Panc1 (cell line): ENCODE data around the gene PRKACG. TPM values are rescaled to one million over a fixed set of nuclear protein-coding genes. Genes with fewer than 3 reads are reported as not detected.

ENCODE experiments used
- ATAC-seq: fragments of 200-7000 bp; cut with Tn5 transposase; 2 replicates; pipeline ENCODE4 v1.9.1; 2020; ENCODE audit warnings: mild to moderate bottlenecking, moderate library complexity
- BruUV-seq: library from RNA; stranded (reverse); fragments of 400-500 nt; replicated peaks from 2 replicates; lab custom pipeline; 2021; lab: Mats Ljungman, UMichigan
- CTCF ChIA-PET: fragments of 300-600 bp; sonication (Branson Sonifier 250); formaldehyde crosslinking; loops from one replicate; lab custom pipeline; 2022; ENCODE audit warnings: antibody characterized with exemption; lab: Charles Lee
- POLR2A ChIA-PET: fragments of 300-600 bp; sonication (Branson Sonifier 250); formaldehyde crosslinking; loops from one replicate; lab custom pipeline; 2022; ENCODE audit warnings: antibody characterized with exemption; lab: Charles Lee
- DNase-seq: peaks from one replicate; pipeline ENCODE4 v3.0.0-alpha.2; 2010; ENCODE audit warnings: low read depth, low spot score
- H3K27ac ChIP-seq: 2 replicates; pipeline ENCODE4 v1.5.1; 2011; ENCODE audit warnings: mild to moderate bottlenecking, low read length, inconsistent platforms
- H3K27me3 ChIP-seq: fragments of 200-500 bp; sonication (Bioruptor generic); 2 replicates; pipeline ENCODE4 v1.6.0; 2014; ENCODE audit warnings: low read length, inconsistent platforms; ENCODE audit not compliant: control insufficient read depth, insufficient read depth
- H3K36me3 ChIP-seq: fragments of 200-500 bp; sonication (Bioruptor generic); 2 replicates; pipeline ENCODE4 v1.5.1; 2014; ENCODE audit warnings: inconsistent platforms, mild to moderate bottlenecking, low read length, moderate library complexity; ENCODE audit not compliant: control insufficient read depth, insufficient read depth
- H3K4me1 ChIP-seq: 2 replicates; pipeline ENCODE4 v1.5.1; 2011; ENCODE audit warnings: inconsistent platforms, mild to moderate bottlenecking, low read length, moderate library complexity; ENCODE audit not compliant: control insufficient read depth, insufficient read depth
- H3K4me3 ChIP-seq, 2 experiments: 2 replicates each; pipeline ENCODE4 v1.5.1; 2011 to 2012; ENCODE audit warnings: low read depth in 2 of 2, low read length in 2 of 2, mild to moderate bottlenecking in 2 of 2, inconsistent platforms in 1 of 2, moderate library complexity in 1 of 2
- H3K9me3 ChIP-seq: fragments of 200-500 bp; sonication (Bioruptor generic); 2 replicates; pipeline ENCODE4 v1.5.1; 2014; ENCODE audit warnings: low read depth, mild to moderate bottlenecking, inconsistent platforms, low read length, moderate library complexity; ENCODE audit not compliant: control insufficient read depth, insufficient read depth
- CTCF ChIP-seq: fragments of 450-650 bp; IDR thresholded peaks from 2 replicates; pipeline ENCODE4 v1.5.1; 2017; ENCODE audit warnings: mild to moderate bottlenecking
- POLR2AphosphoS5 ChIP-seq: IDR thresholded peaks from 2 replicates; pipeline ENCODE4 v1.6.1; 2012; ENCODE audit warnings: mild to moderate bottlenecking, low read depth, low read length, moderate library complexity
- SIN3A ChIP-seq: IDR thresholded peaks from 2 replicates; pipeline ENCODE4 v1.6.1; 2012; ENCODE audit warnings: low read depth, mild to moderate bottlenecking, low read length, moderate library complexity, borderline replicate concordance; ENCODE audit not compliant: insufficient read depth
- TCF7L2 ChIP-seq: IDR thresholded peaks from 2 replicates; pipeline ENCODE4 v1.6.1; 2011; ENCODE audit warnings: mild to moderate bottlenecking, low read depth, low read length, inconsistent platforms
- in situ Hi-C: cut with HindIII; loops from 2 replicates; pipeline ENCODE4 v1.10.0; 2016; ENCODE audit warnings: low sequenced_read_pairs, low pct_unique_long_range_greater_than_20kb
- intact Hi-C: fragments of 100-400 bp; cut with micrococcal nuclease; formaldehyde crosslinking; loops from one replicate; pipeline ENCODE4 v1.10.0; 2022; ENCODE audit not compliant: unreplicated experiment
- total RNA-seq: library from RNA; stranded (reverse); gene quantifications from one replicate; pipeline ENCODE4 v1.2.1, GENCODE V29; 2021; ENCODE audit not compliant: unreplicated experiment
- TF ChIP-seq, protein P1 (sequence below), 2 experiments: IDR thresholded peaks; 2 replicates each; pipeline ENCODE4 v1.6.1; 2011 to 2012; ENCODE audit warnings: low read depth in 2 of 2, control low read depth in 1 of 2, low read length in 1 of 2, mild to moderate bottlenecking in 1 of 2, moderate library complexity in 1 of 2; ENCODE audit not compliant: insufficient read depth in 1 of 2

Gene PRKACG
- total RNA-seq, 1 experiment from 2014 or later, result not detected

- Histone ChIP-seq H3K27me3 (no peaks in the 10 kb centered on the region), H3K4me1 (no peaks in the 10 kb centered on the region), H3K36me3 (no peaks in the 10 kb centered on the region), H3K4me3 (no peak overlapping the region), H3K27ac (no peak overlapping the region), H3K9me3 (no peaks in the 10 kb centered on the region)
- ChIA-PET CTCF (no interaction called here), POLR2A (no interaction called here)
- intact Hi-C loops, result no loop called here
- TF ChIP-seq SIN3A, result no peak
- in situ Hi-C loops, result no loop called here
- ATAC-seq (no peak), DNase-seq (no peak)
- BruUV-seq, result no TSS peak
These were observed 40.3 kb downstream of the PRKACG start for GRCh38 chr9:68973619-68974018.

DNA sequence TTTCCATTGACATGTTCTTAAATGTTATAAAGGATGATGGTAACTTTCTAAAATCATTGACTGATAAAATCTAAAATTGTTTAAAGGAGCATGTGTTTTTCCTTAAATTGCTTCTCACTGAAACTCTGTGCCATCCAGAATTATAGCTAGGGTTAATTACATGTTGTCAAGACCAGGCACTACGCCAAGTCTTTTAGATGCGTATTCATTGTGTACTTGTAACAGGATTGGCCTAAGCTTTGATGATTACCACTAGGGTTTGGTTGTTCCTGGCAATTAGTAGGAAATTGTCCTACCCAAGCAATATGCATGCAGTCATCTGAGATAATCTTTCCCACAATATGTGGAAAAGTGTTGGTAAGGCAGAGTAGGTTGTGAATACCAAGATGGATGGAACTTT lies 43.8 kb downstream of the PRKACG start:
- H3K36me3 ChIP-seq, result no peaks in the 10 kb centered on the region
- DNase-seq (no peak), ATAC-seq (no peak)
- no TSS peak for BruUV-seq
- in situ Hi-C loops (no loop called here), intact Hi-C loops (no loop called here)
- H3K4me1 ChIP-seq, result no peaks in the 10 kb centered on the region
- POLR2A ChIA-PET, result no interaction called here
- TF ChIP-seq CTCF, result no peak
- TF ChIP-seq SIN3A, result no peak
- TF ChIP-seq, protein P1, sequence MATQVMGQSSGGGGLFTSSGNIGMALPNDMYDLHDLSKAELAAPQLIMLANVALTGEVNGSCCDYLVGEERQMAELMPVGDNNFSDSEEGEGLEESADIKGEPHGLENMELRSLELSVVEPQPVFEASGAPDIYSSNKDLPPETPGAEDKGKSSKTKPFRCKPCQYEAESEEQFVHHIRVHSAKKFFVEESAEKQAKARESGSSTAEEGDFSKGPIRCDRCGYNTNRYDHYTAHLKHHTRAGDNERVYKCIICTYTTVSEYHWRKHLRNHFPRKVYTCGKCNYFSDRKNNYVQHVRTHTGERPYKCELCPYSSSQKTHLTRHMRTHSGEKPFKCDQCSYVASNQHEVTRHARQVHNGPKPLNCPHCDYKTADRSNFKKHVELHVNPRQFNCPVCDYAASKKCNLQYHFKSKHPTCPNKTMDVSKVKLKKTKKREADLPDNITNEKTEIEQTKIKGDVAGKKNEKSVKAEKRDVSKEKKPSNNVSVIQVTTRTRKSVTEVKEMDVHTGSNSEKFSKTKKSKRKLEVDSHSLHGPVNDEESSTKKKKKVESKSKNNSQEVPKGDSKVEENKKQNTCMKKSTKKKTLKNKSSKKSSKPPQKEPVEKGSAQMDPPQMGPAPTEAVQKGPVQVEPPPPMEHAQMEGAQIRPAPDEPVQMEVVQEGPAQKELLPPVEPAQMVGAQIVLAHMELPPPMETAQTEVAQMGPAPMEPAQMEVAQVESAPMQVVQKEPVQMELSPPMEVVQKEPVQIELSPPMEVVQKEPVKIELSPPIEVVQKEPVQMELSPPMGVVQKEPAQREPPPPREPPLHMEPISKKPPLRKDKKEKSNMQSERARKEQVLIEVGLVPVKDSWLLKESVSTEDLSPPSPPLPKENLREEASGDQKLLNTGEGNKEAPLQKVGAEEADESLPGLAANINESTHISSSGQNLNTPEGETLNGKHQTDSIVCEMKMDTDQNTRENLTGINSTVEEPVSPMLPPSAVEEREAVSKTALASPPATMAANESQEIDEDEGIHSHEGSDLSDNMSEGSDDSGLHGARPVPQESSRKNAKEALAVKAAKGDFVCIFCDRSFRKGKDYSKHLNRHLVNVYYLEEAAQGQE (IDR thresholded peaks at IDR 0.05; ENCODE audit: insufficient read depth in 1 of 2, low read depth in 2 of 2, low read length in 1 of 2), result no peak
- CTCF ChIA-PET, result no interaction called here
- no peaks in the 10 kb centered on the region for H3K27me3 ChIP-seq
- H3K4me3 ChIP-seq, result no peak overlapping the region
- H3K27ac ChIP-seq, result no peak overlapping the region
- no peaks in the 10 kb centered on the region for H3K9me3 ChIP-seq

DNA sequence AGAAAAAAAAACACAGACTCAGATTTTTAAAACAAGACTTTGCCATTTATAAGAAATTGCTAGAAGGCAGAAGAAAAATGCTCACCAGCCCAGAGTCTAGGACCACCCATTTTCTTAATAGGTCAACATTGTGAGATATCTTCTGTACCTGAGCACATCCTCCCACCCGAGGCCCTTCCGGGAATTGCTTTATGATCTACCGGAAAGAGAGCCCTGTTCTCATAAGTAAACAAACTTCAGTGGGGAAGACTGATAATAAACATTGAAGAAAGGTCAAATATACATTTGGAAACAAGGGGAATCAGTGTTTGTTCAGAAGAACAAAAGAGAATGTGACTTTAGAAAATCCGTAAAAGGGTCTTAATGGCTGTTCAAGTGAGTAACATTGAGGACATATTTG lies 44.4 kb downstream of the PRKACG start:
- TF ChIP-seq POLR2AphosphoS5 (no peak), CTCF (no peak), TCF7L2 (no peak), SIN3A (no peak)
- TF ChIP-seq, protein P1 (IDR thresholded peaks at IDR 0.05; ENCODE audit: insufficient read depth in 1 of 2, low read depth in 2 of 2, low read length in 1 of 2), result no peak
- no peaks in the 10 kb centered on the region for H3K36me3 ChIP-seq
- DNase-seq, result no peak
- ChIA-PET CTCF (no interaction called here), POLR2A (no interaction called here)
- ATAC-seq, result no peak
- in situ Hi-C loops, result no loop called here
- no peaks in the 10 kb centered on the region for H3K9me3 ChIP-seq
- no peaks in the 10 kb centered on the region for H3K4me1 ChIP-seq
- no peak overlapping the region for H3K4me3 ChIP-seq
- BruUV-seq, result no TSS peak
- H3K27ac ChIP-seq, result no peak overlapping the region
- H3K27me3 ChIP-seq, result no peaks in the 10 kb centered on the region
- intact Hi-C loops, result no loop called here
